Kidney (tissue), 14 donors: Measurements from ENCODE around the gene DYNC2H1. TPM values are rescaled to one million over a fixed set of nuclear protein-coding genes. Genes with fewer than 3 reads are reported as not detected.

Source experiments
- DNase-seq, 5 donors: peaks; one replicate each; pipeline ENCODE4 v3.0.0-alpha.2; 2013 to 2020
- FAIRE-seq: peaks from 2 replicates; lab custom pipeline; 2012; peaks lifted over from hg19 to GRCh38; lab: Jason Lieb, UNC
- H3K27ac ChIP-seq, 2 donors: one replicate each; pipeline ENCODE4 v1.7.0; 2013; ENCODE audit warnings: low read depth in 2 of 2, low read length in 2 of 2, inconsistent platforms in 1 of 2
- H3K27me3 ChIP-seq: one replicate; pipeline ENCODE4 v1.7.1; 2013; ENCODE audit warnings: low read length, inconsistent platforms; ENCODE audit not compliant: control insufficient read depth, insufficient read depth
- H3K36me3 ChIP-seq, 3 donors: one replicate each; pipeline versions ENCODE4 v1.7.0 to v1.7.1; 2013; ENCODE audit warnings: low read length in 3 of 3, control low read depth in 1 of 3, inconsistent platforms in 1 of 3; ENCODE audit not compliant: insufficient read depth in 3 of 3, control insufficient read depth in 2 of 3
- H3K4me1 ChIP-seq, 3 donors: one replicate each; pipeline versions ENCODE4 v1.7.0 to v1.7.1; 2013; ENCODE audit warnings: low read length in 3 of 3, inconsistent platforms in 1 of 3, low read depth in 1 of 3; ENCODE audit not compliant: control insufficient read depth in 2 of 3, insufficient read depth in 2 of 3
- H3K4me3 ChIP-seq, 3 donors: one replicate each; pipeline versions ENCODE4 v1.7.0 to v1.8.1; 2013; ENCODE audit warnings: low read length in 3 of 3, control low read depth in 1 of 3, inconsistent platforms in 1 of 3
- H3K9ac ChIP-seq, 3 donors: one replicate each; pipeline versions ENCODE4 v1.7.0 to v1.7.1; 2013; ENCODE audit warnings: low read length in 3 of 3, control low read depth in 1 of 3, inconsistent platforms in 1 of 3
- H3K9me3 ChIP-seq, 3 donors: one replicate each; pipeline versions ENCODE4 v1.7.0 to v1.7.1; 2013; ENCODE audit warnings: low read length in 3 of 3, control low read depth in 1 of 3, inconsistent platforms in 1 of 3; ENCODE audit not compliant: control insufficient read depth in 2 of 3, insufficient read depth in 1 of 3
- CTCF ChIP-seq: IDR thresholded peaks from 3 replicates; pipeline ENCODE4 v1.5.1; 2012; ENCODE audit warnings: mild to moderate bottlenecking, moderate library complexity, borderline replicate concordance; ENCODE audit not compliant: insufficient read depth; ENCODE audit errors: extremely low read depth
- intact Hi-C: fragments of 100-400 bp; cut with DNase I; formaldehyde crosslinking; loops from one replicate; pipeline ENCODE4 v1.11.1; 2022
- polyA plus RNA-seq: library from polyadenylated mRNA; stranded (reverse); fragments of 350-450 nt; fragmentation: Illumina TruSeq; extraction: RNeasy Lipid Tissue Mini Kit (QIAGEN cat#74804); gene quantifications from one replicate; pipeline ENCODE4 v1.2.3, GENCODE V29; 2014; ENCODE audit warnings: low read depth, low replicate concordance; ENCODE audit not compliant: insufficient read depth
- total RNA-seq: library from RNA; stranded (reverse); fragmentation: NEBNext Ultra II Directional; extraction: Animal tissue kit (Norgen Biotek cat#: 25700); gene quantifications from one replicate; pipeline ENCODE4 v1.2.1, GENCODE V29; 2021
- donor health status: control.
- donor health status: control.
- donor health status: control.
- donor health status: control.
- donor health status: control.
- donor health status: DM: yes; HTN: yes; CAD: no.
- donor health status: Normal renal cell carcinoma (clear cell type).

Gene DYNC2H1
- total and polyA plus RNA-seq, 2 donors from 2014 or later = 13.5 to 30.9 TPM

GRCh38 chr11:103528046-103528445 lies 418.8 kb downstream of the DYNC2H1 start:
- H3K27ac ChIP-seq = no peak overlapping the region
- H3K27me3 ChIP-seq = no peaks in the 10 kb centered on the region
- H3K9me3 ChIP-seq = no peaks in the 10 kb centered on the region
- no peaks in the 10 kb centered on the region for H3K4me1 ChIP-seq
- DNase-seq (no peak), FAIRE-seq (no peak)
- intact Hi-C loops = no loop called here
- H3K4me3 ChIP-seq = no peak overlapping the region
- no peaks in the 10 kb centered on the region for H3K36me3 ChIP-seq
- H3K9ac ChIP-seq = no peak overlapping the region
- TF ChIP-seq CTCF = no peak

GRCh38 chr11:103528596-103528995 lies 419.4 kb downstream of the DYNC2H1 start:
- Histone ChIP-seq H3K9me3 (no peaks in the 10 kb centered on the region), H3K9ac (no peak overlapping the region), H3K36me3 (no peaks in the 10 kb centered on the region), H3K27ac (no peak overlapping the region), H3K4me1 (no peaks in the 10 kb centered on the region), H3K27me3 (no peaks in the 10 kb centered on the region), H3K4me3 (no peak overlapping the region)
- FAIRE-seq = no peak
- no peak for DNase-seq
- intact Hi-C loops = no loop called here
- TF ChIP-seq CTCF = no peak

GRCh38 chr11:103529181-103529684 lies 420.0 kb downstream of the DYNC2H1 start:
- H3K9me3 ChIP-seq = no peaks in the 10 kb centered on the region
- intact Hi-C loops = no loop called here
- DNase-seq (peak in 1 of 5 donors; percentile 9), FAIRE-seq (no peak)
- no peaks in the 10 kb centered on the region for H3K36me3 ChIP-seq
- no peak overlapping the region for H3K27ac ChIP-seq
- no peaks in the 10 kb centered on the region for H3K27me3 ChIP-seq
- no peak for TF ChIP-seq CTCF
- H3K4me1 ChIP-seq = no peaks in the 10 kb centered on the region
- no peak overlapping the region for H3K4me3 ChIP-seq
- H3K9ac ChIP-seq = no peak overlapping the region

Other genes starting within 250 kb of the DYNC2H1 start
- gene MMP12, start 234.4 kb upstream of the DYNC2H1 start, total RNA-seq = not detected
- not detected for gene MMP12, start 234.4 kb upstream of the DYNC2H1 start, polyA plus RNA-seq
- gene MMP13, start 153.7 kb upstream of the DYNC2H1 start, total RNA-seq = not detected
- not detected for gene MMP13, start 153.7 kb upstream of the DYNC2H1 start, polyA plus RNA-seq
- gene DCUN1D5, start 17.3 kb upstream of the DYNC2H1 start, total RNA-seq = 17.1 TPM
- gene DCUN1D5, start 17.3 kb upstream of the DYNC2H1 start, polyA plus RNA-seq = 17.4 TPM